DMS153 treated with DMSO at 0.1 percent for 48 hours (cell line): ENCODE measurements around the gene KAT2A.

Source experiments
- DNase-seq: peaks from one replicate; lab custom pipeline; 2025; ENCODE audit not compliant: unreplicated experiment; lab: John Stamatoyannopoulos, UW

KAT2A gene

GRCh38 chr17:42116705-42117396, 4.3 kb downstream of the KAT2A start:
- peak; percentile 62 for DNase-seq

GRCh38 chr17:42114118-42114517, 7.0 kb downstream of the KAT2A start:
- no peak for DNase-seq

DNA sequence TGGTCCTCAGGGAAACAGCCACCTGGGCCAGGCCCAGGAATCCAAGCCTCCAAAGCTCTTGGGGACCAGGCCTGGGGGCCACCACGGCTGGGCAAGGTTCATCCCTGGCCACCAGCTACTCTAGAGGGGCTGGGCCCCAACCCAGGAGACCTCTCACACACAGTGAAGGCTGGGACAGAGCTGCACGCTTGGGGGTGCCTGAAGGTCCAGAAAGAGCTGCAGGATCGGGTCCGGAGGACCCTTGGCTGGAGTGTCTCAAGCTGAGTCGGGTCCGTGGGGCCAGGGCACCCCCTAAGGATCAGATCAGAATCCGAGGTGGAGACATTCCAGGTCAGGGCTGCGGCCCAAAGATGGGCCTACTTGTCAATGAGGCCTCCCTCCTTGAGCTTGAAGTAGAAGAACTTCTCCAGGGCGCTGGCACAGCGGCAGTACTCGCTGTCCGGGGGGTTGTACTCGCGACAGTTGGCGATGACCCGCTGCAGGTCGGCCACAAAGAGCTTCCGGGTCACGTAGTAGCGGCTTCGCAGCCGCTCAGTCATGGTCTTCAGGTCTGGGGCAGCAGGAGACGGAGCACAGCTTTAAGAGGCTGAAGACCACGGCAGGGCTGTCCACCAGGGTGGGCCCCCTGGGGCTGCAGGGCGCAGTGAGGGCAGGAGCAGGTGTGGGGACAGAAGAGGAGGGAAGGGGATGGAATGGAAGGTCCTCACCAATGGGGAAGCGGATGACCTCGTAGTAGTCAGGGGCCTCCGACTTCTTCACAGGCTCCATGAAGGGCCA, 7.7 kb downstream of the KAT2A start:
- DNase-seq = no peak

GRCh38 chr17:42112552-42113176, 8.5 kb downstream of the KAT2A start, which contains the start of gene DHX58:
Gene DHX58 (minus strand): TSS chr17:42112714. CDS start chr17:42111892, 822 bp downstream.
- peak; percentile 75 for DNase-seq

- DNase-seq = peak; percentile 21
These were observed 9.2 kb downstream of the KAT2A start for GRCh38 chr17:42111871-42112551.

DNA sequence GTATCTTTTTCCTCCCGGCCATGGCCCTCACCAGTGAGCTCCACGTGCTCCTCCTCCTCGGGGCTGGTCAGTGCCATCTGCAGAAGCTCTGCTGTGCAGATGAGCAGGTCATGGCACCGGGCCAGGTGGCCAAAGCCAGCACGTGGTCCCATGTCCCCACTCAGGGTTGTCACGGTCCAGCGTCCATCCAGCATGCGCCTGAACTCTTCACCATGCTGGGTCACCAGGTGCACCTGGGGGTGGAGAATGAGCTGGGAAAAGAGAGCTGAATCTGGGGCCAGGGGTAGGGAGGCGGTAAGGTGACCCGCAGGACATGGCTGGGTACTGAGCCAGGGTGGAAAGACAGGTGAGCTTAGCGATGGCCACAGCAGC, 9.9 kb downstream of the KAT2A start:
- no peak for DNase-seq

- DNase-seq = no peak
These were observed 10.6 kb downstream of the KAT2A start for GRCh38 chr17:42110301-42111264.

DNA sequence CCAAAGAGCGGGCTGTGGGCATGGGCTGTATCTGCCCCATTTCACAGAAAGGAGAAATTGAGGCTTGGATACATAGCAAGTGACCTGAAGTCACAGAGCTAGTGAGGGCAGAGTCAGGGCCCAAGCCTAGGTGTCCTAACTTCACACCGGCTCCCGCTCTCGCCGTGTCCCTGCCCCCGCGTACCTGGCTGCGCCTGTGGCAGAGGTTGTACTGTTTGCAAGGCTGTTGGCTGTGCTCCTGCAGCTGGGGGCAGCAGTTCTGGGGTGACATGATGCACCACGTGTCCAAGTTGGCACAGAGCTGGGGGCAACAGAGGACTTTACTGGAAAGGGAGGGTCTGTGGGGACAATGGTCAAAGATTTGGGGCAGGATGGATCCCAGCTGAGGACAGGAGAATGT, 12.1 kb downstream of the KAT2A start:
- DNase-seq = no peak

GRCh38 chr17:42107597-42108576, 13.3 kb downstream of the KAT2A start:
- DNase-seq = peak; percentile 83

- no peak for DNase-seq
These were observed 14.0 kb downstream of the KAT2A start for GRCh38 chr17:42107124-42107523.

- no peak for DNase-seq
These were observed 15.2 kb downstream of the KAT2A start for GRCh38 chr17:42106009-42106408.

DNA sequence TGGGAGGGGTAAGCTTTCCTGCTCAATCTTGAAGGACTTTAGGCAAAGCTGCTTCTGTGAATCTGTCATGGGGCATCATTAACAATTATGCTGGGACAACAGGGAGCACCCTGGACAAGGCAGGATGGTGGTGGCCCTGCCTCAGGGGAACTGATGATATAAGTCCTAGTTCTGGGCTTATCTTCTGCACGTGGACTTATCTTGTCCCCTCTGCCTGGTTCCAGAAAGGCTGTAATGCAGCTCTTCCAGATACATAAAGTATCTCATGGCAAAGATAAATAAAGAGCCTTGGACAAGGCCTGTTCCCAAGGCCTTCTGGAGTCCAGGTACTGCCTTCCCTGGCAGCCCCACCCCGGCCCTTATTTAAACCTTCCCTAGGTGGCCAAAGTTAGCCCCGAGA, 16.9 kb downstream of the KAT2A start:
- no peak for DNase-seq

DNA sequence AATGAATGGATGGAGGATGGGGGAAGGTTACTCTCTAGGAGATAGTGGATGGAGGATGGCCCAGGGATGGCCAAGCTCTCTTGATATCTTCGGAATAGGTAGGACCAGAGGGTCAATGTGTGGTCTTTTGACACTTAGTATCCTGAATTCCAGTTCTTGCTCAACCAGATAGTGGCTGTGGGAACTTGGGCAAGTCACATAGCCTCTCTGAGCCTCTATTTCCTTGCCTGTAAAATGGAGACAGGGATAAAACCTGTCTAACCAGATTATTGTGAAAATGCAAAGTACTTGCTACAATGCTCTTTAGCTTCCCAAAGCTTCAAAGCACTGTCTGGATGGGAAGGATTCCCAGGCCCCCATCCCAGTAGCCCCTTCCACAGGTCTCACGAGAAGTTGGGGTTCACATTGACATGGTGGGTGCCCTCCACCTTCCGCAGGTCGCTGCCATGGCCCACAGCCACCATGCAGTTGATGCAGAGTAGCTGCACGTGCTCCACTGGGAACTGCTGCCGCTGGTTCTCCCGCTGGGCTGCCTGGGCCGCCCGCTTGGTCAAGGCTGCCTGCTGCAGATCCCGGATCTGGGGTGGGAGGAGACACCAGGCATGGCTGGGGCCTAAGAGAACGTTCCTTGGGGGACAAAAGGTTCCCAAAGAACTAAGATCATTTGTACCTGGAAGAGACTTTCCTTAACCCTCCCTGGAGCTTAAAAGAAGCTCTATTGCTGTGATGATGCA, 17.8 kb downstream of the KAT2A start:
- no peak for DNase-seq

DNA sequence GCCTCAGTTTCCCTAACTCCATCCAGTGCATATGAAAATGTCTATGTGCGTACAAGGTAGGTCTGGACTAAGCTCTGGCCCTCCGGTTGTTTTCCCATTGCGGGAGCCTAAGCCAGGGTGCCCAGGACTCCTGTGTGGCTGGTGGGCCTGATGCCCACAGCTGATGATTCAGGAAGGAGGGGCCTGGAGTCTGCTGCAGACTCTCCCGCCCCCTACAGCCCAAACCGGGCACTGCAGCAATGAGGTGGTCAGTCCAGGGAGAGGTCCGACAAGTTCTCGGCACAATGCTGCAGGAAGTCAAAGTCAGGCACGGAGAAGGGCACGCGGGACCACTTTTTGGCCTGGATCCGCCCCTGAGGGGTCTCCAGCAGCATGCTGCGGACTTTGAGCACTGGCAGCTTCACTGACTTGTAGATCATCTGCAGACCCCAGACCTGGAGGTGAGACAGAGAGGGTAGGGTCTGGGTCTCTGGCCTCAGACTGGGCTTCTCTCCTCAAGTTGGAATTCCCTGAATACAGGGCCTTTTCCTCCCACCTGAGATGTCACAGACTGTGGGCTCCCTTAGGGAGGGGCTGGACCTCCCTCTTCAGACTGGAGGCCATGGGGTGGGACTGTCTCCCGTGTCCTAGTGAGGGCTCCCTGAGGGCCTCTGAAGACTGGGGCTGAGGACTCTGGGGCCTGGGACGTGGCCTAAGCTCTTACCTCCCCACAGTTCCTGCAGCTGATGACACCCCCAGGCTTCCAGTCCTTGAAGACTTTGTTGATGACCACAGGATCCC, 19.5 kb downstream of the KAT2A start:
- no peak for DNase-seq

DNA sequence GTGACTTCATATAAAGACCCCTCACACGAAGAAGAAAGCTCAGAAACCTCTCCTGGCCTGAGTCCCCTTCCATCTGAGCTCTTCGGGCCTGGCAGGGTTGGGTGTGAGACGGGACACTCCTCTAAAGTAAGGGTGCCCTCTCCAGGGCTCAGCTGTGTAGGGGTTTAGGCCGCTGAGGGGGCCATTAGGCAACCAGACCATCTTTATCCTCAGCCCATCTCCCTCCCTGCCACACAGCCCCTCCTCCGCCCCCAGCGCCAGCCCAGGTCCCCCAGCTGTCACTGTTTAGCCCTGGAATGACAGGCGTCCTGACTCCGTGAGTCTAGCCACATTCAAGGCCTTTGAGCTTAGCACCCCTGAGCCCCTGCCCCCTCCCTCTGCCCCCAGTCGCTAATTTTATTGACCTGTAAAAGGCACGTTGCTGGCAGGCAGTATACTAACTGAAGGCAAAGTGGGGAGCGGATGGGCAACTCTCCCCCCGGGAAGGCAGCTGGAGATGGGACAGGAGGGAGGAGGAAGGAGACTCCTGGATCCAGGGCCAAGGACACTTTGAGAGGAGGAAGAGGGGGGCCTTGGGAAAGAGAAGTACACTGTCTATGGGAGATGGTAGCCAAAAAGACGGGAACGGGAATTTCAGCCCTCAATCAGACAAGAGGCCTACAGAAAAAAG, 22.3 kb downstream of the KAT2A start:
- no peak for DNase-seq

DNA sequence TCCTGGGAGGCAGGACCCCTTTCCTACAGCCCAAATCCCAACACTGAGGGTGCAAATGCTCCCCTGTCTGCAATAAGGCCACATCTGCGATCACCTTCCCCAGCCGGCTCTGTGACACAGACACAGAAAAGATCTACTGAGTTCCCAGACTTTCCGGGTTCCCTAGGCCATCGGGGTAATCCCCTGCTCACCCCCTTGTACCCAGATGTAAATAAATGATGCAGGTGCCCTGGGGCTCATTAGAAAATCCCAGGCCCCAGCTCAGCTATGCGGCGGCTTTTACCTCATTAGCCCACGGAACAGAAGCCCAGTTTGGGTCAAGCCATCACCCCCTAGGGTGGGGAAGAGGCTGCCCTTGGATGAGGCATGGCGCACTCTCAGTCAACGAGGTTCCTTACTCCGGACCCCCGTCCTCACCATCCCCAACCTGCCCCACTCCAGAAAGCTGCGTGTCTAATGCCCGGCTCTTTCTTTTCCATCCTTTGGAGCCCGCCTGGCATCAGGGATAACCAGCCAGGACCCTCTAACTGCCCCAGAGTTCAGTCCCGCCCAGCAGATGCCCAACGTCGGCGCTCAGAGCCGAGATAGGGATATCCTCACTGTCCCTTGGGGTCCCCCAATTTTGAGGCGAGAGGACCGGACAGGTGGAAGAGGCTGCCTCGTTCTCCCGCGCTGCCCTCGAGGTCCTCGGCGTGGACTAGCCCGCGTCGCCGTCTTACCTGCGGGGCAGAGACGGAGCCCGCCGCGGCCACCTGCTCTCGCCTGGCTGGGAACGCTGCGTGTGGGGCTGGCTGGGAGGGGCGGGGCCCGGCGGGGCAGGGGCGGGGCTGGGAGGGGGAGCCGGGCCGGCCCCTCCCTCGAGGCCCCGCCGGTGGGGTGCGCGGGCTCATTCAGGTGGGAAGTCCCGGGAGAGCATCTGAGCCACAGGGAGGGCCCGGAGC, 23.2 kb downstream of the KAT2A start, which contains the start of gene ZNF385C:
TSS of gene ZNF385C (minus strand) at position 783 of the 941 bp plus-strand sequence. CDS start 35,417 bp downstream, outside the sequence.
- no peak for DNase-seq
